Measurements from ENCODE around the gene CD109. TPM values are rescaled to one million over a fixed set of nuclear protein-coding genes. Genes with fewer than 3 reads are reported as not detected.
"Not testable (repeated sequence)": the region's sequence is repeated elsewhere in the genome, so short reads cannot be mapped to it uniquely, and the experiment has no call there.

The CD109 gene
- total RNA-seq, 1 experiment from 2014 or later = 47.3 TPM

- no peak for DNase-seq (ENCODE audit: low read depth in 1 of 2, low spot score in 2 of 2)
- H3K36me3 ChIP-seq = peaks cover 4% of the 10 kb centered on the region; the same call in 1 of the 2 replicates
- H3K27me3 ChIP-seq (replicated peaks) = no peaks in the 10 kb centered on the region
- H3K4me1 ChIP-seq (replicated peaks) = no peaks in the 10 kb centered on the region
- H3K9me3 ChIP-seq (replicated peaks) = no peaks in the 10 kb centered on the region
- H3K4me3 ChIP-seq = no peak overlapping the region
- no peak overlapping the region for H3K27ac ChIP-seq
Observed at GRCh38 chr6:73800997-73801396, 105.0 kb downstream of the CD109 start.

- Histone ChIP-seq H3K27me3 (replicated peaks) (no peaks in the 10 kb centered on the region), H3K9me3 (replicated peaks) (no peaks in the 10 kb centered on the region), H3K27ac (no peak overlapping the region), H3K4me3 (no peak overlapping the region), H3K36me3 (peaks cover 4% of the 10 kb centered on the region; the same call in 1 of the 2 replicates), H3K4me1 (replicated peaks) (no peaks in the 10 kb centered on the region)
- no peak for DNase-seq (ENCODE audit: low read depth in 1 of 2, low spot score in 2 of 2)
Observed at GRCh38 chr6:73801652-73802268, 105.8 kb downstream of the CD109 start.

- Histone ChIP-seq H3K9me3 (replicated peaks) (no peaks in the 10 kb centered on the region), H3K27ac (no peak overlapping the region), H3K4me3 (no peak overlapping the region), H3K27me3 (replicated peaks) (no peaks in the 10 kb centered on the region), H3K4me1 (replicated peaks) (no peaks in the 10 kb centered on the region), H3K36me3 (peaks cover 4% of the 10 kb centered on the region; the same call in 1 of the 2 replicates)
- no peak for DNase-seq (ENCODE audit: low read depth in 1 of 2, low spot score in 2 of 2)
Observed at GRCh38 chr6:73802366-73802765, 106.4 kb downstream of the CD109 start.

- DNase-seq (ENCODE audit: low read depth in 1 of 2, low spot score in 2 of 2) = peak; percentile 29 to 55
- H3K27me3 ChIP-seq (replicated peaks) = no peaks in the 10 kb centered on the region
- no peaks in the 10 kb centered on the region for H3K4me1 ChIP-seq (replicated peaks)
- H3K36me3 ChIP-seq = peaks cover 4% of the 10 kb centered on the region; the same call in 1 of the 2 replicates
- H3K4me3 ChIP-seq = no peak overlapping the region
- no peak overlapping the region for H3K27ac ChIP-seq
- no peaks in the 10 kb centered on the region for H3K9me3 ChIP-seq (replicated peaks)
Observed at GRCh38 chr6:73803562-73804241, 107.7 kb downstream of the CD109 start.

- not testable (repeated sequence) for H3K27me3 ChIP-seq (replicated peaks); H3K27ac ChIP-seq; DNase-seq (ENCODE audit: low read depth in 1 of 2, low spot score in 2 of 2); H3K9me3 ChIP-seq (replicated peaks); H3K4me3 ChIP-seq; H3K4me1 ChIP-seq (replicated peaks); H3K36me3 ChIP-seq
Observed at GRCh38 chr6:73805221-73805620, 109.2 kb downstream of the CD109 start.

GRCh38 chr6:73805982-73806381 is 110.0 kb downstream of the CD109 start:
- DNase-seq (ENCODE audit: low read depth in 1 of 2, low spot score in 2 of 2); H3K27me3 ChIP-seq (replicated peaks); H3K27ac ChIP-seq; H3K4me3 ChIP-seq; H3K4me1 ChIP-seq (replicated peaks); H3K9me3 ChIP-seq (replicated peaks); H3K36me3 ChIP-seq: not testable (repeated sequence)

- no peak overlapping the region for H3K4me3 ChIP-seq
- H3K27me3 ChIP-seq (replicated peaks) = no peaks in the 10 kb centered on the region
- DNase-seq (ENCODE audit: low read depth in 1 of 2, low spot score in 2 of 2) = no peak
- H3K36me3 ChIP-seq = 0 out of 2 replicates have a peak, but pooled peaks cover 8% of the 10 kb centered on the region
- H3K4me1 ChIP-seq (replicated peaks) = no peaks in the 10 kb centered on the region
- no peak overlapping the region for H3K27ac ChIP-seq
- no peaks in the 10 kb centered on the region for H3K9me3 ChIP-seq (replicated peaks)
Observed at GRCh38 chr6:73811706-73812105, 115.7 kb downstream of the CD109 start.

GRCh38 chr6:73817253-73817652 is 121.2 kb downstream of the CD109 start:
- Histone ChIP-seq H3K9me3 (replicated peaks) (no peaks in the 10 kb centered on the region), H3K4me1 (replicated peaks) (no peaks in the 10 kb centered on the region), H3K36me3 (peaks cover 11% of the 10 kb centered on the region; the same call in 1 of the 2 replicates), H3K27me3 (replicated peaks) (no peaks in the 10 kb centered on the region), H3K27ac (no peak overlapping the region), H3K4me3 (no peak overlapping the region)
- no peak for DNase-seq (ENCODE audit: low read depth in 1 of 2, low spot score in 2 of 2)

GRCh38 chr6:73823046-73823735 is 127.2 kb downstream of the CD109 start:
- DNase-seq (ENCODE audit: low read depth in 1 of 2, low spot score in 2 of 2) = no peak
- Histone ChIP-seq H3K27ac (no peak overlapping the region), H3K36me3 (peaks cover 8% of the 10 kb centered on the region; the same call in 1 of the 2 replicates), H3K9me3 (replicated peaks) (no peaks in the 10 kb centered on the region), H3K4me1 (replicated peaks) (no peaks in the 10 kb centered on the region), H3K27me3 (replicated peaks) (no peaks in the 10 kb centered on the region), H3K4me3 (no peak overlapping the region)

- Histone ChIP-seq H3K4me1 (replicated peaks) (no peaks in the 10 kb centered on the region), H3K27me3 (replicated peaks) (no peaks in the 10 kb centered on the region), H3K36me3 (peaks cover 8% of the 10 kb centered on the region; the same call in 1 of the 2 replicates), H3K9me3 (replicated peaks) (no peaks in the 10 kb centered on the region), H3K4me3 (no peak overlapping the region), H3K27ac (no peak overlapping the region)
- DNase-seq (ENCODE audit: low read depth in 1 of 2, low spot score in 2 of 2) = no peak
Observed at GRCh38 chr6:73823832-73824231, 127.8 kb downstream of the CD109 start.

- no peak for DNase-seq (ENCODE audit: low read depth in 1 of 2, low spot score in 2 of 2)
- Histone ChIP-seq H3K4me1 (replicated peaks) (no peaks in the 10 kb centered on the region), H3K36me3 (no peaks in the 10 kb centered on the region), H3K9me3 (replicated peaks) (no peaks in the 10 kb centered on the region), H3K4me3 (no peak overlapping the region), H3K27ac (no peak overlapping the region), H3K27me3 (replicated peaks) (no peaks in the 10 kb centered on the region)
Observed at GRCh38 chr6:73826571-73826970, 130.6 kb downstream of the CD109 start.

GRCh38 chr6:73830119-73830518 is 134.1 kb downstream of the CD109 start:
- Histone ChIP-seq H3K27me3 (replicated peaks) (no peaks in the 10 kb centered on the region), H3K36me3 (no peaks in the 10 kb centered on the region), H3K27ac (no peak overlapping the region), H3K9me3 (replicated peaks) (no peaks in the 10 kb centered on the region), H3K4me3 (no peak overlapping the region), H3K4me1 (replicated peaks) (no peaks in the 10 kb centered on the region)
- no peak for DNase-seq (ENCODE audit: low read depth in 1 of 2, low spot score in 2 of 2)

GRCh38 chr6:73832313-73832712 is 136.3 kb downstream of the CD109 start:
- no peaks in the 10 kb centered on the region for H3K27me3 ChIP-seq (replicated peaks)
- no peaks in the 10 kb centered on the region for H3K36me3 ChIP-seq
- no peak for DNase-seq (ENCODE audit: low read depth in 1 of 2, low spot score in 2 of 2)
- H3K4me3 ChIP-seq = no peak overlapping the region
- H3K9me3 ChIP-seq (replicated peaks) = no peaks in the 10 kb centered on the region
- H3K27ac ChIP-seq = no peak overlapping the region
- H3K4me1 ChIP-seq (replicated peaks) = no peaks in the 10 kb centered on the region

- not testable (repeated sequence) for H3K9me3 ChIP-seq (replicated peaks); H3K36me3 ChIP-seq; DNase-seq (ENCODE audit: low read depth in 1 of 2, low spot score in 2 of 2); H3K4me1 ChIP-seq (replicated peaks); H3K27ac ChIP-seq; H3K27me3 ChIP-seq (replicated peaks); H3K4me3 ChIP-seq
Observed at GRCh38 chr6:73844696-73845095, 148.7 kb downstream of the CD109 start.
